HG02588 (cell line): ENCODE results near the gene LYPD5.

Experiments
- ATAC-seq: cut with Tn5 transposase; IDR thresholded peaks from one replicate; pipeline ENCODE4 v1.9.1; 2021; ENCODE audit warnings: mild to moderate bottlenecking, moderate library complexity; ENCODE audit not compliant: unreplicated experiment

The LYPD5 gene

DNA sequence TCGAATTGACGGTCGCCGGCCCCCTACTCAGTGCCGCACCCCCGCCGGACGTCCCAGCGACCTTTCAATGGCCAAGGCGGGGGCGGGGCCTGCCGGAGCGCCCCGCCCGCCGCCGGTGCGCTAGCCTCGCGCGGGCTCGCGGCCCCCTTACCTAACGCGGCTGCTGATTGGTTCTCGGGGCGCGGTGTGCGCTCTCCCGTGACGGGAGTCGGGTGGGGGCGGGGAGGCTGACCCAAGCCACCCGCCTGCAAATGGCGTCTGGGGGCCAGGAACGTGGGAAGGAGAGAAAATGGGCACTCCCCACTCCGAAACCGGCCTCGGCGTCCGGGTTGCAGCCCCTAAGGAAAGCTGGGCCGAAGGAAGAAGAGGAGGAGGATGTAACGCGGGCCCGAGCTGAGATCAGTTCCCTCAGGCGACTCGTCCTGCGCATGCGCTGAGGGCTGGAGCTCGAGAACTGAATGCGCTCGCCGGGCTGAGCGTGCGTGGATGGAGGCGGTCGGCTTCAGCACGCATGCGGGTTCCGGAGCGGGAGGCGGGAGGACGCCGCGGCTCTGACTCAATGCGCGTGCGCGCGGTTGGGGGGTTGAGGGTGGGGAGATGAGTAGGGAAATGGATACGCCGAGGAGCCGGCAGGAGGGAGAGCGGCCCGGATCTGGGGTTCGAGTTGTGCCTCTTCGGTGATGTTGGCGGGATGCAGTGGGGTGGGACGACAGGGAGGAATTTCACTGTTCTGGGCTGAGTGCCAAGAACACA lies 47.6 kb downstream of the LYPD5 start, which contains the start of gene SMG9:
Gene SMG9 (minus strand): TSS at position 460 of the 753 bp plus-strand sequence. CDS start 4,221 bp downstream, outside the sequence.
- ATAC-seq, result peak; percentile 54

GRCh38 chr19:43754253-43754502 lies 48.1 kb downstream of the LYPD5 start:
- ATAC-seq, result no peak

GRCh38 chr19:43752287-43752875 lies 49.9 kb downstream of the LYPD5 start:
- ATAC-seq, result no peak

DNA sequence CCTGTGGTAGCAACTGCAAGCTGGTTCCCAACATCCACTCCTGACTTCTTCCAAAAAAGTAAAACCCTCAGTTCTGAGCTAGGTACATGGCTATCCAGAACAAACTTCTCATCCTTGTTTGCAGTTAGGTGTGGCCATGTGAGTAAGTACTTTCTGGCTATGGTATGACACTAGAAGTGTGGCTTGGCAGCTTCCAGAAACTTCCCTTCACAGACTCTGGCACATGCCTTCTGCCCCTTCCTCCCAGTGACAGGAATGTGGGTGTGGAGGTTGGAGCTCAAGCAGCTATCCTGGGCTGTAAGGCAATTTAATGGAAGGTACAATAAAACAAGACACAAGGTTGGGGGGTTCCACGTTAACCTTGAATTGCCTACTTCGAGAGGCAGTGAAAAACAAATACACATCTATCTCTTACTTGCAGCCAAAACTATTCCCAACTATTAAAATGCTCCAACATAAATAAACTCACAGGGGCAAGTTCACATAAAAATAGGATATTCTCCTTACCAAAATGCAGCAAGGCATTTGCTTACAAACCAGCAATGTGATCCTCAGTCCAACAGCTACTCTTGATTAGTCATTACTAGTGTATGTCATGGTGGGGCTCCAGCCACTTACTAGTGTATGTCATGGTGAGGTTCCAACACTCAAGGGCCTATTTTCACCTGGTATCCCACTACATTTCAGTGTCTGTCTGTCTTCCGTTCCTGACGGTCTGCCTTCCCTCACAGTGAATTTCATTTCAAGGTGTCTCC lies 50.6 kb downstream of the LYPD5 start:
- ATAC-seq, result no peak

- no peak for ATAC-seq
These were observed 52.3 kb downstream of the LYPD5 start for GRCh38 chr19:43749898-43750297.

- no peak for ATAC-seq
These were observed 53.1 kb downstream of the LYPD5 start for GRCh38 chr19:43749152-43749551.

DNA sequence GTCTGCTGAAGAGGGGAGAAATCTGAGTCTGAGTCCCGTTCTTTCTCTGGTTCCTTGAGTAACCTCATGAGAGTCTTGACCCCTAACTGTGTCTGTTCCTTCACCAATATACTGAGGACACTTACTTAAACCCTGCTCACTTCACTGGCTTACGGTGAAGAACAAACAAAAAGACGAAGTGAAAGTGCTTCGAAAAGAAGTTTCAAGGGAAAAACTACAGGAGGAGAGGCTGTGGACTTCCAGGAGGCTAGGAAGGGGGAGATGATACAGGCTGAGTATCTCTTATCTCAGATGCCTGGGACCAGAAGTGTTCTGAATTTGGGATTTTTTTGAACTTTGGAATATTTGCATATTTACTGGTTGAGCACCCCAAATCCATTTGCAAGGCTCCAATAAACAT lies 53.6 kb downstream of the LYPD5 start:
- no peak for ATAC-seq

- no peak for ATAC-seq
These were observed 54.0 kb downstream of the LYPD5 start for GRCh38 chr19:43748205-43748594.

- ATAC-seq, result no peak
These were observed 54.6 kb downstream of the LYPD5 start for GRCh38 chr19:43747557-43748204.
